ENCODE data around the gene TMEM132C.
"Not testable (repeated sequence)": the region's sequence is repeated elsewhere in the genome, so short reads cannot be mapped to it uniquely, and the experiment has no call there.

Gene TMEM132C

GRCh38 chr12:128267131-128267622 is at the start of gene TMEM132C:
Gene TMEM132C (plus strand): TSS chr12:128267170. CDS start chr12:128267403, 233 bp downstream.
- Mint-ChIP-seq H3K4me1 (no peaks in the 10 kb centered on the region), H3K27ac (ENCODE audit: low read depth) (no peak within 1 kb of the TSS), H3K27me3 (peaks cover 33% of the 10 kb centered on the region), H3K4me3 (no peak within 1 kb of the TSS), H3K36me3 (ENCODE audit: insufficient read depth) (no peaks in the 10 kb centered on the region), H3K9me3 (no peaks in the 10 kb centered on the region)
- ATAC-seq (replicated peaks; ENCODE audit: extremely low read depth, poor library complexity, severe bottlenecking) = no peak
- no peak for DNase-seq (ENCODE audit: low spot score in 2 of 2)

- no peaks in the 10 kb centered on the region for H3K4me1 Mint-ChIP-seq
- peaks cover 14% of the 10 kb centered on the region for H3K9me3 Mint-ChIP-seq
- no peaks in the 10 kb centered on the region for H3K27me3 Mint-ChIP-seq
- DNase-seq (ENCODE audit: low spot score in 2 of 2) = no peak
- ATAC-seq (replicated peaks; ENCODE audit: extremely low read depth, poor library complexity, severe bottlenecking) = no peak
- H3K27ac Mint-ChIP-seq (ENCODE audit: low read depth) = no peak overlapping the region
- no peak overlapping the region for H3K4me3 Mint-ChIP-seq
- no peaks in the 10 kb centered on the region for H3K36me3 Mint-ChIP-seq (ENCODE audit: insufficient read depth)
Observed at GRCh38 chr12:128224226-128224625, 42.7 kb upstream of the TMEM132C start.

GRCh38 chr12:128228581-128228980 is 38.4 kb upstream of the TMEM132C start:
- H3K27ac Mint-ChIP-seq (ENCODE audit: low read depth) = no peak overlapping the region
- H3K27me3 Mint-ChIP-seq = no peaks in the 10 kb centered on the region
- no peak for ATAC-seq (replicated peaks; ENCODE audit: extremely low read depth, poor library complexity, severe bottlenecking)
- H3K36me3 Mint-ChIP-seq (ENCODE audit: insufficient read depth) = no peaks in the 10 kb centered on the region
- no peak for DNase-seq (ENCODE audit: low spot score in 2 of 2)
- H3K9me3 Mint-ChIP-seq = peaks cover 27% of the 10 kb centered on the region
- no peak overlapping the region for H3K4me3 Mint-ChIP-seq
- H3K4me1 Mint-ChIP-seq = no peaks in the 10 kb centered on the region

- peaks cover 29% of the 10 kb centered on the region for H3K9me3 Mint-ChIP-seq
- H3K27me3 Mint-ChIP-seq = peaks cover 9% of the 10 kb centered on the region
- ATAC-seq (replicated peaks; ENCODE audit: extremely low read depth, poor library complexity, severe bottlenecking) (no peak), DNase-seq (ENCODE audit: low spot score in 2 of 2) (no peak)
- H3K4me1 Mint-ChIP-seq = no peaks in the 10 kb centered on the region
- H3K27ac Mint-ChIP-seq (ENCODE audit: low read depth) = no peak overlapping the region
- H3K36me3 Mint-ChIP-seq (ENCODE audit: insufficient read depth) = no peaks in the 10 kb centered on the region
- no peak overlapping the region for H3K4me3 Mint-ChIP-seq
Observed at GRCh38 chr12:128235635-128236417, 31.1 kb upstream of the TMEM132C start.

GRCh38 chr12:128236525-128236924 is 30.4 kb upstream of the TMEM132C start:
- Mint-ChIP-seq H3K36me3 (ENCODE audit: insufficient read depth) (no peaks in the 10 kb centered on the region), H3K9me3 (peaks cover 29% of the 10 kb centered on the region), H3K27me3 (peaks cover 9% of the 10 kb centered on the region), H3K27ac (ENCODE audit: low read depth) (no peak overlapping the region), H3K4me1 (no peaks in the 10 kb centered on the region), H3K4me3 (no peak overlapping the region)
- no peak for DNase-seq (ENCODE audit: low spot score in 2 of 2)
- ATAC-seq (replicated peaks; ENCODE audit: extremely low read depth, poor library complexity, severe bottlenecking) = no peak

- DNase-seq (ENCODE audit: low spot score in 2 of 2) (no peak), ATAC-seq (replicated peaks; ENCODE audit: extremely low read depth, poor library complexity, severe bottlenecking) (no peak)
- no peaks in the 10 kb centered on the region for H3K36me3 Mint-ChIP-seq (ENCODE audit: insufficient read depth)
- H3K4me3 Mint-ChIP-seq = no peak overlapping the region
- peaks cover 9% of the 10 kb centered on the region for H3K27me3 Mint-ChIP-seq
- peaks cover 11% of the 10 kb centered on the region for H3K9me3 Mint-ChIP-seq
- no peak overlapping the region for H3K27ac Mint-ChIP-seq (ENCODE audit: low read depth)
- H3K4me1 Mint-ChIP-seq = no peaks in the 10 kb centered on the region
Observed at GRCh38 chr12:128240745-128241144, 26.2 kb upstream of the TMEM132C start.

- no peaks in the 10 kb centered on the region for H3K27me3 Mint-ChIP-seq
- ATAC-seq (replicated peaks; ENCODE audit: extremely low read depth, poor library complexity, severe bottlenecking) = no peak
- no peaks in the 10 kb centered on the region for H3K4me1 Mint-ChIP-seq
- DNase-seq (ENCODE audit: low spot score in 2 of 2) = no peak
- H3K36me3 Mint-ChIP-seq (ENCODE audit: insufficient read depth) = no peaks in the 10 kb centered on the region
- H3K4me3 Mint-ChIP-seq = no peak overlapping the region
- no peak overlapping the region for H3K27ac Mint-ChIP-seq (ENCODE audit: low read depth)
- H3K9me3 Mint-ChIP-seq = no peaks in the 10 kb centered on the region
Observed at GRCh38 chr12:128245121-128245520, 21.8 kb upstream of the TMEM132C start.

- Mint-ChIP-seq H3K4me1 (no peaks in the 10 kb centered on the region), H3K36me3 (ENCODE audit: insufficient read depth) (no peaks in the 10 kb centered on the region), H3K4me3 (no peak overlapping the region), H3K9me3 (no peaks in the 10 kb centered on the region), H3K27me3 (no peaks in the 10 kb centered on the region), H3K27ac (ENCODE audit: low read depth) (no peak overlapping the region)
- no peak for DNase-seq (ENCODE audit: low spot score in 2 of 2)
- no peak for ATAC-seq (replicated peaks; ENCODE audit: extremely low read depth, poor library complexity, severe bottlenecking)
Observed at GRCh38 chr12:128245905-128246304, 21.1 kb upstream of the TMEM132C start.

- peaks cover 5% of the 10 kb centered on the region for H3K9me3 Mint-ChIP-seq
- H3K36me3 Mint-ChIP-seq (ENCODE audit: insufficient read depth) = no peaks in the 10 kb centered on the region
- ATAC-seq (replicated peaks; ENCODE audit: extremely low read depth, poor library complexity, severe bottlenecking) (no peak), DNase-seq (ENCODE audit: low spot score in 2 of 2) (no peak)
- no peaks in the 10 kb centered on the region for H3K27me3 Mint-ChIP-seq
- H3K4me1 Mint-ChIP-seq = no peaks in the 10 kb centered on the region
- H3K4me3 Mint-ChIP-seq = no peak overlapping the region
- no peak overlapping the region for H3K27ac Mint-ChIP-seq (ENCODE audit: low read depth)
Observed at GRCh38 chr12:128250096-128250495, 16.9 kb upstream of the TMEM132C start.

- H3K4me1 Mint-ChIP-seq; H3K27me3 Mint-ChIP-seq; ATAC-seq (replicated peaks; ENCODE audit: extremely low read depth, poor library complexity, severe bottlenecking): not testable (repeated sequence)
Observed at GRCh38 chr12:128253829-128254228, 13.1 kb upstream of the TMEM132C start.

GRCh38 chr12:128258866-128259555 is 8.0 kb upstream of the TMEM132C start:
- Mint-ChIP-seq H3K9me3 (peaks cover under 1% of the 10 kb centered on the region), H3K4me3 (no peak overlapping the region), H3K36me3 (ENCODE audit: insufficient read depth) (no peaks in the 10 kb centered on the region), H3K4me1 (no peaks in the 10 kb centered on the region), H3K27me3 (peaks cover 3% of the 10 kb centered on the region), H3K27ac (ENCODE audit: low read depth) (no peak overlapping the region)
- no peak for DNase-seq (ENCODE audit: low spot score in 2 of 2)
- ATAC-seq (replicated peaks; ENCODE audit: extremely low read depth, poor library complexity, severe bottlenecking) = no peak

More at GRCh38 chr12:128253829-128254228, 13.1 kb upstream of the TMEM132C start:
- H3K9me3 Mint-ChIP-seq; DNase-seq (ENCODE audit: low spot score in 2 of 2); H3K27ac Mint-ChIP-seq (ENCODE audit: low read depth); H3K4me3 Mint-ChIP-seq; H3K36me3 Mint-ChIP-seq (ENCODE audit: insufficient read depth): not testable (repeated sequence)

GRCh38 chr12:128259556-128260070 is 7.4 kb upstream of the TMEM132C start:
- H3K27ac Mint-ChIP-seq (ENCODE audit: low read depth) = no peak overlapping the region

GRCh38 chr12:128261757-128262156 is 5.2 kb upstream of the TMEM132C start:
- H3K27me3 Mint-ChIP-seq = peaks cover 15% of the 10 kb centered on the region
- no peaks in the 10 kb centered on the region for H3K9me3 Mint-ChIP-seq
- DNase-seq (ENCODE audit: low spot score in 2 of 2) (no peak), ATAC-seq (replicated peaks; ENCODE audit: extremely low read depth, poor library complexity, severe bottlenecking) (no peak)
- no peaks in the 10 kb centered on the region for H3K36me3 Mint-ChIP-seq (ENCODE audit: insufficient read depth)
- H3K4me3 Mint-ChIP-seq = no peak overlapping the region
- no peaks in the 10 kb centered on the region for H3K4me1 Mint-ChIP-seq
- H3K27ac Mint-ChIP-seq (ENCODE audit: low read depth) = no peak overlapping the region

More at GRCh38 chr12:128259556-128260070, 7.4 kb upstream of the TMEM132C start:
- H3K4me1 Mint-ChIP-seq = no peaks in the 10 kb centered on the region
- no peaks in the 10 kb centered on the region for H3K36me3 Mint-ChIP-seq (ENCODE audit: insufficient read depth)
- ATAC-seq (replicated peaks; ENCODE audit: extremely low read depth, poor library complexity, severe bottlenecking) (no peak), DNase-seq (ENCODE audit: low spot score in 2 of 2) (no peak)
- peaks cover 8% of the 10 kb centered on the region for H3K27me3 Mint-ChIP-seq
- H3K4me3 Mint-ChIP-seq = no peak overlapping the region
- no peaks in the 10 kb centered on the region for H3K9me3 Mint-ChIP-seq

Measured in central memory CD8-positive, alpha-beta T cell (primary cell).